BJ (cell line): ENCODE results near the gene BACE2. TPM values are rescaled to one million over a fixed set of nuclear protein-coding genes. Genes with fewer than 3 reads are reported as not detected.

Source experiments
- CTCF ChIA-PET: fragments of 350-600 bp; formaldehyde crosslinking; extraction: SDS; loops from one replicate; lab custom pipeline; 2021; ENCODE audit warnings: antibody characterized with exemption, inconsistent platforms; lab: Yijun Ruan, JAX
- POLR2A ChIA-PET: fragments of 300-600 bp; sonication (Branson Sonifier 250); formaldehyde crosslinking; extraction: SDS; loops from one replicate; lab custom pipeline; 2021; ENCODE audit warnings: antibody characterized with exemption; lab: Charles Lee
- DNase-seq: peaks from one replicate; pipeline ENCODE4 v3.0.0-alpha.2; 2011; ENCODE audit warnings: low read depth
- H3K27me3 ChIP-seq: 2 replicates; pipeline ENCODE4 v1.6.0; 2011; ENCODE audit warnings: low read length; ENCODE audit not compliant: control insufficient read depth, insufficient read depth
- H3K36me3 ChIP-seq: 2 replicates; pipeline ENCODE4 v1.5.1; 2011; ENCODE audit warnings: low read length; ENCODE audit not compliant: control insufficient read depth, insufficient read depth
- H3K4me3 ChIP-seq: 2 replicates; pipeline ENCODE4 v1.5.1; 2011; ENCODE audit warnings: low read depth, mild to moderate bottlenecking, control low read depth, low read length
- polyA plus RNA-seq: library from polyadenylated mRNA; depleted of rRNA; stranded (reverse); fragments of >200 nt; gene quantifications from 2 replicates; pipeline ENCODE4 v1.2.3, GENCODE V29; 2011
- TF ChIP-seq, protein P1 (sequence below): IDR thresholded peaks from 2 replicates; pipeline ENCODE4 v1.5.1; 2011; ENCODE audit warnings: low read depth, mild to moderate bottlenecking, control low read depth, inconsistent platforms, low read length, moderate library complexity; ENCODE audit not compliant: insufficient read depth

The BACE2 gene
- polyA plus RNA-seq, 1 experiment = 38.5 TPM

DNA sequence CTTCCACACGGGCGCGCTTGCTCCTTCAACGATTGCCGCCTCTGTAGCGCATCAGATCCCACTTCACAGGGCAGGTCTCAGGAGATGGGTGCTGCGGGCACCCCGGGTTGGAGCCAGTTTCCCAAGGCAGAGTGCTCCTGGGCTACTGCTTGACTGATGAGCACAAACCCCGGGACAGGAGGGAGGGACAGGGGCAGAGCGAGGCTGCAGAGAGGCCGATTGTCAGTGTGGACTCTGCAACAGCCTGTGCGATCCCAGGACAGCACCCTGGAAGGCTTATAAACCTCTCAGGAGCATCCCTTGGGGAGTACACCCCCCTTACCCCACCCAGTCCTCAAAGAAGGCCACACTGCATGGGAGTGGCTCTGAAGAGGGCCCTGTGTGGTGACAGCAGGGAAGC, 28.0 kb upstream of the BACE2 start:
- CTCF ChIA-PET = no interaction called here
- Histone ChIP-seq H3K27me3 (peaks cover 2% of the 10 kb centered on the region; the same call in 1 of the 2 replicates), H3K4me3 (no peak overlapping the region), H3K36me3 (no peaks in the 10 kb centered on the region)
- DNase-seq = no peak
- TF ChIP-seq, protein P1, sequence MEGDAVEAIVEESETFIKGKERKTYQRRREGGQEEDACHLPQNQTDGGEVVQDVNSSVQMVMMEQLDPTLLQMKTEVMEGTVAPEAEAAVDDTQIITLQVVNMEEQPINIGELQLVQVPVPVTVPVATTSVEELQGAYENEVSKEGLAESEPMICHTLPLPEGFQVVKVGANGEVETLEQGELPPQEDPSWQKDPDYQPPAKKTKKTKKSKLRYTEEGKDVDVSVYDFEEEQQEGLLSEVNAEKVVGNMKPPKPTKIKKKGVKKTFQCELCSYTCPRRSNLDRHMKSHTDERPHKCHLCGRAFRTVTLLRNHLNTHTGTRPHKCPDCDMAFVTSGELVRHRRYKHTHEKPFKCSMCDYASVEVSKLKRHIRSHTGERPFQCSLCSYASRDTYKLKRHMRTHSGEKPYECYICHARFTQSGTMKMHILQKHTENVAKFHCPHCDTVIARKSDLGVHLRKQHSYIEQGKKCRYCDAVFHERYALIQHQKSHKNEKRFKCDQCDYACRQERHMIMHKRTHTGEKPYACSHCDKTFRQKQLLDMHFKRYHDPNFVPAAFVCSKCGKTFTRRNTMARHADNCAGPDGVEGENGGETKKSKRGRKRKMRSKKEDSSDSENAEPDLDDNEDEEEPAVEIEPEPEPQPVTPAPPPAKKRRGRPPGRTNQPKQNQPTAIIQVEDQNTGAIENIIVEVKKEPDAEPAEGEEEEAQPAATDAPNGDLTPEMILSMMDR = no peak
- POLR2A ChIA-PET = no interaction called here

DNA sequence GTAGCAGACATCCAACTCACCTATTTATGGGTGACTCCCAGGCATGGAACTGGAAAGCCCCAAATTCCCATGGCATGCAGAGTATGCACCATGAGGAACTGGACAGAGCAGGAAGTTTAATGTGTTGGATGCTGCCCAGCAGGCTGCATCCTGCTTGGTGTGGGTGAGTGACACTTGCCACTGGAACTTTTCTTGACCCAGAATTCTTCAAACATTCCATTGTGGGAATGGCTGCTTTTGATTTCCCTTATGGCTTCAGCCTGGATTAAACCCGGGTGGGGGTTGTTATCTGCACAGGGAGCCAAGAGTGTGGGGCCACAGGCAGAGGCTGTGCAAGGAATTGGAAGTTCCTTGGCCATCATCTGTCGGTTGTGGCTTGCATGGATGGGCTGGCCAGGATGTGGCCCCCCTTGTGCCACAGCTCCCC, 26.9 kb upstream of the BACE2 start:
- ChIA-PET POLR2A (no interaction called here), CTCF (no interaction called here)
- peak; percentile 84 for DNase-seq
- no peaks in the 10 kb centered on the region for H3K36me3 ChIP-seq
- H3K4me3 ChIP-seq = no peak overlapping the region
- TF ChIP-seq, protein P1 = no peak
- peaks cover 2% of the 10 kb centered on the region; the same call in 1 of the 2 replicates for H3K27me3 ChIP-seq

DNA sequence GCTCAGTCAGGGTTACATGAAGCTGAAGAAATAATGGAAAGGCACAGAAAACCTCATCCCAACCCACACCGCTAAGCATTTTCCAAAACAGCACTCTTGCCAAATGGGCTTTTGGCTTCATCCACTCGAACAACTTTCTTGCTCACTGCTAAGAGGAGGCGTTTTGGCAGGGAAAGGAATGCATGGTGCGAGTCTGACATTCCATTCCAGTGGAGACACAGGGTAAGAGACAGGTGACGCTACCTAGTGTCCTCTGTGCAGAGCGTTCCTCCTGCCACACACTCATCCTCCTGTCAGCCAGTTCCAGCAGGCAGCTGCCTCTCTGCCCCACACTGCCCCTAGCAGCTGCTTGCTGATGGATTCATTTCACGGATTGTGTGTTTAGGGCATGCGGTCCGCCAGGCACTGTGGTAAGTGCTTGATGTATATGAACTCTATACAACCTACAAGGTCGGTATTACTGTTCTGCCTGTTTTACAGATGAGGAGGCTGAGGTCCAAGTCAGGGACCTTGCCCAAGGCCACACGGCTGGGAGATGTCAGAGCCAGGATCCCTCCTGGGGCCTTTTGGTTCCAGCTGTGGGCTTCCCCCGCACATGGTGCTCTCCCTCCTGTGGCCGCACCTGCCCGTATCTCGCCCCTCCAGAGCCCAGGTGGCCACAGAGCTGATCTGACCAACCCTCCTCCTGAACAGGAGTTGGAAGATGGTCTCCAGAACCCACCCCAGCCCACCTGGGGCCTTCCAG, 25.7 kb upstream of the BACE2 start:
- CTCF ChIA-PET = no interaction called here
- Histone ChIP-seq H3K4me3 (no peak overlapping the region), H3K27me3 (no peaks in the 10 kb centered on the region; the same call in 1 of the 2 replicates), H3K36me3 (no peaks in the 10 kb centered on the region)
- POLR2A ChIA-PET = no interaction called here
- DNase-seq = peak; percentile 63
- TF ChIP-seq, protein P1 = peak; percentile 18; the same call in 1 of the 2 replicates

DNA sequence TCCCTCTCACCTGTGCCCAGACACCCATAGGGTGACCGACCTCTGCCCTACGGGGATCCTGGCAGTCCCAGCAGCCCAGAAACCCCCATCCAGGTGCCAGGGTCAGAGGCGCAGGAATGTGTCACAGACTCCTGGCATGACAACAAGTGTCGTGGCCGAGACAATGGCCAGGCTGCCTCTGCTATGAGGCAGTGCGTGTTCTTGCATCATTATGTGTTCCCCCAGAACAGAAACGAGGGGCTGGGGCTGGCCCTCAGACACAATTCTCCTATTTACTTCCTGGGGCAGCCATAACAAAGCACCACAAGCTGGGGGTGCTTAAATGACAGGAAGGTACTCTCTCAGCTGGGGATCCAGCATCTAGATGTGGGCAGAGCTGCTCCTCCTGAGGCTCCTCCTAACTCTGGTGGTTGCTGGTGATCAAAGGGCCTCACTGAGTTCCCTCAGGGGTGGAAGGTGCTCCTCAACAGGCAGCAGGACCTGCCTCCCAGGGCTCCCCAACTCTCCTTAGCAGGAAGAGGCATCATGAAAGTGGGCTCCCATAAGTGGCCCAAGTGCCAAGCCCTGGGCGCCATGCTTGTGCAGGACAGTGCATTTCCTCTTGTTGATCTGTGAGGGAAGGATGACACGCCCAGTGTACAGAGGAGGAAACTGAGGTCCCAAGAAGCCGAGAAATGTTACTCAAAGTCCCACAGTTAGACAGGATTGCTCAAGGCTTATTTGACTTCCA, 24.2 kb upstream of the BACE2 start:
- TF ChIP-seq, protein P1 = no peak

DNA sequence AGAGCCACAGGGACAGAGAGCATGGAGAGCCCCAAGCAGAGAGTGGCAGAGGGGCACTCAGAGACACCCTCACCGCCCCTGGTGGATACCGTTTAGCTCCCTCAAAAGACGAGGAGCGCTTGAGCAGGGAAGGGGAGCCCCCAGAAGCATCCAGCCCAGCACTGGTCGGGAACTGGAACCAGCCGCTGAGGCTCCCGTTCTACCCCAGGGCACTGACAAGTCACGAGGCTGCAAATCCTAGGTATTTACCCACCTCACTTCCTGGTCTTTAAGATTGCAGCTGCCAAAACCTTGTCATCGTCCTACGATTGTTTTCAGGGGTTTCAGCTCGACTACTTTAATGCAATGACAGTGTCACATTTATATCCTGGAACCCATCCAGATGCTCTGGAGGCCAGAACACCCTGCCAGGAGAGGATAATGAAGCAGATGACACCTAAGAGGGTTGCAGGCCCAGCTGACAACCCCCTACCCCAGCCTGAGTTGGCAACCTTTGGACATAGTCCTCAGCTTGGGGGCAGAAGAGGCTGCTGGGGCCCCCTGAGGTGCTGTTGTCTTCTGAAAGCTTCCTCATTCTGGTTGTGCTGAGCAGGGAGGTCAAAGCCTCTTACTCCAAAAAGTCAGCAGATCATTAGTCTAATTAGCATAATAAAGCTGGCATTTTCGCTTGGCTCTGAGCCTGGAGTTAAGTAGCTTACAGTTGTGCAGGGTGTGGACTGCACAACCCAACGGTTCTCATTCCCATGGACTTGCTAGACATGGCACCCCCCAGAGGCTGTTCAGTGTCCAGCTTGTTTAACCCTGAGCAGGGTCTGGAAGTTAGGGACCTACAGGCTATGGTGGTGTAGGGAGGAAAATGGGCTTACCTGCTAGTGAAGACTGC, 20.6 kb upstream of the BACE2 start:
- Histone ChIP-seq H3K4me3 (no peak overlapping the region), H3K36me3 (no peaks in the 10 kb centered on the region), H3K27me3 (no peaks in the 10 kb centered on the region)
- TF ChIP-seq, protein P1 = no peak
- CTCF ChIA-PET = interaction anchor here (1.6 to 3.1 kb wide), 3 partner anchors 10 to 25 kb away, joined by 3 to 7 read pairs (median 7); no protein-coding TSS in a partner anchor
- POLR2A ChIA-PET = no interaction called here
- no peak for DNase-seq

More for the DNA sequence above, 24.2 kb upstream of the BACE2 start:
- DNase-seq = no peak
- H3K27me3 ChIP-seq = no peaks in the 10 kb centered on the region
- CTCF ChIA-PET = interaction anchor here (0.5 kb wide), 1 partner anchor 388 kb away, joined by 4 read pairs; no protein-coding TSS in a partner anchor
- POLR2A ChIA-PET = no interaction called here
- no peak overlapping the region for H3K4me3 ChIP-seq
- no peaks in the 10 kb centered on the region for H3K36me3 ChIP-seq
